Activated T-helper 1 cell treated with anti-CD3 and anti-CD28 coated beads, Interleukin-2, amount 50 U/mL, for 16 hours (primary cell): ENCODE data around the gene LTA.

Source experiments
- DNase-seq, 2 donors: peaks; one replicate each; pipeline ENCODE4 v3.0.0-alpha.2; 2020; ENCODE audit warnings: low read depth in 1 of 2, low spot score in 1 of 2

LTA gene, protein sequence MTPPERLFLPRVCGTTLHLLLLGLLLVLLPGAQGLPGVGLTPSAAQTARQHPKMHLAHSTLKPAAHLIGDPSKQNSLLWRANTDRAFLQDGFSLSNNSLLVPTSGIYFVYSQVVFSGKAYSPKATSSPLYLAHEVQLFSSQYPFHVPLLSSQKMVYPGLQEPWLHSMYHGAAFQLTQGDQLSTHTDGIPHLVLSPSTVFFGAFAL

GRCh38 chr6:31572041-31572911 is at the start of gene LTA:
Gene LTA, plus strand, starts transcription at chr6:31572289. Its CDS starts 454 bp downstream, at chr6:31572743.
- DNase-seq, result peak; percentile 57 to 66

DNA sequence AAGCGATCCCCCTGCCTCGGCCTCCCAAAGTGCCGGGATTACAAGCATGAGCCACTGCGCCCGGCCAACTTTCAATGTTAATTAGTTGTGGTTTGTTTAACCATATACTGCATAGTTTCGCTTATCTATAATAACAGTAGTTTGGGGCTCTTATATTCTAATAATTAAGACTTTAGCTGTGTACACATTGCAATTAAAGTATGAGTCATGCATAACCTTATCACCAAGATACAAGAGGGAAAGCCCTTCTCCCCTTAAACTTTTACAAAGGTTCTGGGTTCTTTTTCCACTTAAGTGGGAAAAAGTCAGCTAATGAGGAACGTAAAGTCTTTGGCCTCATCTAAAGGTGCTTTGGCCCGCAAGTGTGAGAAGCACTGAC is 46.5 kb upstream of the LTA start:
- DNase-seq, result no peak

DNA sequence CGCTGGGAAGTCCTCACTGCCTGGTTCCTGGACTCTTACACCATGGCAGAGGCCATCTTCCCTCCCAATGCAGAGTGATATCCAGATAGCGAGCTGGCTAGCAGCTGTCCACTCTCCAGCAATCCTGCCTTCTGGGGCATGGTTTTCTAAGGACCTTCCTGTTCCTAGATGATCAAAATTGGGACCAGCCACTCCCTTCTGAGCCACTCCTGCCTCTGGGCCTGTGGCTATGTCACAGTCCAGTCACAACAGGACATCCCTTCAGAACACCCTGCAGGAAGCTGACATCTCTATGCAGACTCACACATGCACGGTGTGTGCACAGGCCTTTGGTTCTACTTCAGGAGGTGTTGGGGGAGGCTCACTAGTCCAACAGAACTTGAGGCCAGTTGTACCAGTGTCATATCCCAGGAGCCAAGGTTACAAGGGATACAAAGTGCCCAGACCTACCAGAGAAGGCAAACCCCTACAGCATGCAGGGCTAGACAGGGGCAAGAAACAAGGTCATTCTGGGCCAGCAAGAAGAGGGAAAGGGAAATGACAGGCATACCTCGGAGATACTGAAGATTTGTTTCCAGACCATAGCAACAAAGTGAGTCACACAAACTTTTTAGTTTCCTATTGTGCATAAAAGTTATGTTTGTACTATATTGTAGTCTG is 46.0 kb upstream of the LTA start:
- DNase-seq, result no peak

DNA sequence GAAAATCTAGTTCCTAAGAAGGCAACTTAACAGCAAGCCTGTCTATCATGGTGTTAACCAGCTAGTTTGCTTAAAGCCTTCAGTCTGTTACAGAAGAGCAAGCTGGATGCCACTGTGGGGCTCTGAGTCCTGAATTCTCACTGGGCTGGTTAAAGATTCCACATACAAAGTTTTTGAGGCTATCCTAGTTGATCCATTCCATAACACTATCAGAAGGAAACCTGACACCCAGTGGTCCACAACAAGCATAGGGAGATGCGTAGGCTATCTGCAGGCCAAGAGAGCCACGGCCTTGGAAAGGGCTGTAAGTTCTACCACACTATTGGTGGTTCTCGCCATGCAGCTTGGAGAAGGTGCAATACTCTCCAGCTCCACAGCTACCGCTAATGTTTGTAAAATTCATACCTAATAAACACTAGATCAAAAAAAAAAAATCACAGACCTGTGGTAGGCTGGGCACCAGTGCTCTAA is 43.7 kb upstream of the LTA start:
- no peak for DNase-seq

DNA sequence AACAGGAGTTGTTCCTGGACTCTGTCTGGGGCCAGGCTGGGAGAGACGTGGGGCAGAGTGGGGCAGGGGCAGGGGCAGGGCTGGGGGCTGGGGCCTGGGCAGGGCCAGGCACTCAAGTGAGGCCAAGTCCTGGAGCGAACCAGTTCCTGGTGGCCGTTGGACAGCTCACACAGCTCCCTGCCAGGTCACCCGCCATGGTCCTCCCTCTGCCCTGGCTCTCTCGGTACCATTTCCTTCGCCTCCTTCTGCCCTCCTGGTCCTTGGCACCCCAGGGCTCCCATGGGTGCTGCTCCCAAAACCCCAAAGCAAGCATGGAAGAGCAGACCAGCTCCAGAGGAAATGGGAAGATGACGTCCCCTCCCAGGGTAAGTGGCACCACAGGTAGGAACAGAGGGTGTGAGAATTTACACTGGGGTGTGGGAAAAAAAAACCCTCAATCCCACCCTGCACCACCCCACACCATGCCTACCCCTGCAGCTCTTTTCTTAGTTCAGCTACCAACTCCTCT is 43.2 kb upstream of the LTA start, which contains the start of gene MCCD1:
TSS of gene MCCD1 (plus strand) at position 142 of the 508 bp plus-strand sequence. CDS start at position 195, 53 bp downstream.
- no peak for DNase-seq

DNA sequence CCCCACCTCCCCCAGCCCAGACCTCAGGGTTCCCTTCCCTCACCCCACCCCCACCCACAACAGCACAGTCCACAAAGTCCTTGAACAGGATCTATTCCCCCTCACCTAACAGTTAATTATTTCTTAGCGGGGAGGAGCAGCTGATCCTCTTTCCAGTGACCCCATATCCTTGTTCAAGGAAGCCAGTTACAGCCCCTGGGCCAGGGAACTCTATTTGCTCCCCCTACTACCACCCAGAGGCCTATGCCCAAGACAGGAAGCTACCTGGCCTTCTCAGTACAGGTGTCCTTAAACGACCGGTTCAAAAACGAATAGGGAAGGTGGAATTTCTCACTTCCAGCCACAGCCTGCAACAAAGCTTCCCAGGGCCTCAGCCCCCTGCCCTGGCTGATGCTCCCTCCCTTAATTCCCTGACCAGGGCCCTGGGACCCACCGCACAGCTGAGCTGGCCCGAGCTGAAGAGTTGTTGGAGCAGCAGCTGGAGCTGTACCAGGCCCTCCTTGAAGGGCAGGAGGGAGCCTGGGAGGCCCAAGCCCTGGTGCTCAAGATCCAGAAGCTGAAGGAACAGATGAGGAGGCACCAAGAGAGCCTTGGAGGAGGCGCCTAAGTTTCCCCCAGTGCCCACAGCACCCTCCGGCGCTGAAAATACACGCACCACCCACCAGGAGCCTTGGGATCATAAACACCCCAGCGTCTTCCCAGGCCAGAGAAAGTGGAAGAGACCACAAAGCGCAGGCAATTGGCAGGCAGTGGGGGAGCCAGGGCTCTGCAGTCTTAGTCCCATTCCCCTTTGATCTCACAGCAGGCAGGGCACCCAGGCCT is 42.5 kb upstream of the LTA start:
- DNase-seq, result no peak

- DNase-seq, result no peak
These were observed 41.4 kb upstream of the LTA start for GRCh38 chr6:31530659-31531058.

GRCh38 chr6:31531162-31531561 is 40.9 kb upstream of the LTA start:
- no peak for DNase-seq

DNA sequence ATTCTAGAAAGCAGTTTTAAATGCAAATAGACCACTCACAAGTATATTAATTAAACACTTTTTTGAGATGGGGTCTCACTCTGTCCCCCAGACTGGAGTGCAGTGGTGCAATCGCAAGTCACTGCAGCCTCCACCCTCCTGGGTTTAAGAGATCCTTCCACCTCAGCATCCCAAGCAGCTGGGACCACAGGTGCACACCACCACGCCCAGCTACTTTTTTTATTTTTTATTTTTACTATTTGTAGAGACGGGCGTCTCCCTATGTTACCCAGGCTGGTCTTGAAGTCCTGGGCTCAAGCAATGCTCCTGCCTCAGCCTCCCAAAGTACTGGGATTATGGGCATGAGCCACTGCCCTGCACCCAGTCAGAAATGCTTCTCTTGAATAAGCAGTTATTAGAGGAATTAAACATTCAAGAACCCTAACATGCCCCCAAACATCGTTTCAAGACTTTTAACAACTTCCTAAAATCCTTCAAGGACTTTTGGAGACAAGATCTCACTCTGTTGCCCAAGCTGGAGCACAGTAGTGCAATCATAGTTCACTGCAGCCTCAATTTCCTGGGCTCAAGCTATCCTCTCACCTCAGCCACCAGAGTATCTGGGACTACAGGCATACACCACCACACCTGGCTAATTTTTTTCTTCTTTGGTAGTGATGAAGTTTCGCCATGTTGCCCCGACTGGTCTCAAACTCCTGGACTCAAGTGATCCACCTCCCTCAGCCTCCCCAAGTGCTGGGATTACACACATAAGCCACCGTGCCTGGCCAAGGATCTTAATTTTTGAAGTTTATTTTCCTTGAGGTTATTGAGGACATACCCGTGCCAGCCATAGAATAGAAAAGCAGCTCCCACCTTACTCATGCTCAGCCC is 40.1 kb upstream of the LTA start:
- no peak for DNase-seq

DNA sequence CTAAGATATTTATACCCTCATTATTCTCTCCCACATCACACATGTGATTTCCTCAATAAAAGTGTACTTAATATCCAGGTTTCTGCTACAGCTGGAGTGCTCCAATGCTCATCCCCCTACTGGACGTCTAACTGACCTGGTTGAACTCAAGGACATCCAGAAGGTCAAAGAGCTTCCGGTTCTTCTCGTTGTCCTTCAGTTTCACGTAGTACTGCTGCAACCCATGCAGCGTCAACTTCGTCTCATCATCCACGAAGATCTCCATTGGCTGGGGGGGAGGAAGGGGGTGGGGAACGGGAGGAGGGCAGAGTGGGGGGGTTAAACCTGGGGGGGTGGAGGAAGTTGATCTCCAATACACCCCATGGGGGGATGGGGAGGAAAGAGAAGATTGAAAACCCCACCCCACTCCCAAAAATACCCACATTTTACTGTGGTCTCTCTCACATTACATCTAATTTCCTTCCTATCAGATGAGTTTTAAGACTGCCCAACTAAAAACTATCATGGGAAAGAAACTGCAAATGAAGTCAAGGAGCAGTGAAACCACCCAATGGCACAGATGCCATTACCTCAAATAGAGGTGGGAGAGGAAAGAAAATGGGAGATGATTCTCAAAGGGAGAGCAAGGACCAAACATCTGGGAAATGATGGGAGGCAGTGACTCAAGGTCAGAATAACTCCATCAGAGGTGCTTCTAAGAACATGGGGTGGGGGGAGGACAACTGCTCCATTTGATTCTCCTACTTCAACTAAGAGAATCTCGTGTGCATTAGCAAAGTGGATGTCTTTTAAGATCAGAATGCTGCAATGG is 39.2 kb upstream of the LTA start:
- DNase-seq, result no peak

GRCh38 chr6:31533455-31533841 is 38.6 kb upstream of the LTA start:
- DNase-seq, result no peak

- DNase-seq, result no peak
These were observed 38.1 kb upstream of the LTA start for GRCh38 chr6:31534011-31534410.

- no peak for DNase-seq
These were observed 37.5 kb upstream of the LTA start for GRCh38 chr6:31534521-31535040.

DNA sequence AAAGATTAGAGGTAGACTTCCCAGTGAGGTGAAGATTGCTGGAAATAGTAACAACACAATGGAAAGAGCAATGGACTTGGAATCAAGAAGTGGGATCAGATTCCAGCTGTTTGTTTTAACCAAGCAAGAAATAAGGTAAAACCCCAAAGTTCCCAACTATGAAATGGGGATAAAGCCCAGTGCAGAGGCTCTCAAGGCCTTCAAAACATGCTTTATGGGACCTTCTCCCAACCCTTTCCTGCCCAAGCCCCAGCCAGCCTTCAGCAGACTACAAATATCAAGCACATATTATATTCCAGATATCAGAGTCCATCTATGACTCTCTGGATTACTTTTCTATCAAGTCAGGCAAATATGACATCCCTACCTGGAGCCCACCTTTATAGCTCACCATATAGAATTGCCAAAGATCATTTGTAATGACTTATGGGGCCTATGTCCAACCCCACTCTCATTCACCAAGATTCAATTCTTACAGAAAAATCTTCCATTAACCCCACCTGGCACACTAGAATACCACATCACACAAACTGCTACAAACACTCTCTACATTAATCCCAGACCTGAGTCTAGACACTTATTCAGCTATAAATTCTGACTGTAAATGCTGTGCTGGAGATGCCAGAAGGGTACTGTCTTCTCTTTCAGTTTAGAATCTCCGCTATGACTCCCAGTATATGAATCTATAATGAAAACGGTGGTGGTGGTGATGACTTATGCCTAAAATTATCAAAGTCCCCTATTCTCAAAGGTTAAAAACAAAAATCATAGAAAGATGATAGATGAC is 36.4 kb upstream of the LTA start:
- DNase-seq, result no peak

DNA sequence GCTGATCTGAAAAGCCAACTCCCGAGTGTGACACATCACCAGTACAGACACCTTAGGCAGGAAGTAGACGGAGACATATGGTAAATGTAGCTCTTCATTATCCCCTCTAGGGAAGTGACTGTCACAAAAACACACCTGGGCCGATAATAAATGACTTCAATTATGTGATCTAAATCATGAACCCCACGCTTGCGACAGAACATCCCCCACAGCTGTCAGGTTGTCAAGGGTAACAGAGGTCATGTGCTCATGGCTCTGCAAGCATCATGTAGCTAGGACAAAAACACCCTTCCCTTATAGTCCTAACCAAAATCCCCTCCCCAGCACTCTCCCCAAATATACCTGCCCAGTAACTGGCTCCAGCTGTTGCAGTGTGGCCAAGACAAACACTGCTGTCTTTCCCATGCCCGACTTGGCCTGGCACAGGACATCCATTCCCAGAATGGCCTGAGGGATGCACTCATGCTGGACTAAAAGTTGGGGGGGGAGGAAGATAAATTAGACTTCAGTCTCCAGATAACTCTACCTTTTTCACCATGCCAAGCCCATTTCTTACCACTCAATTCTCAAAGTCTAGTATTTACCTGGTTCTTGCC is 33.2 kb upstream of the LTA start:
- DNase-seq, result no peak

- DNase-seq, result no peak
These were observed 31.4 kb upstream of the LTA start for GRCh38 chr6:31540640-31541039.

DNA sequence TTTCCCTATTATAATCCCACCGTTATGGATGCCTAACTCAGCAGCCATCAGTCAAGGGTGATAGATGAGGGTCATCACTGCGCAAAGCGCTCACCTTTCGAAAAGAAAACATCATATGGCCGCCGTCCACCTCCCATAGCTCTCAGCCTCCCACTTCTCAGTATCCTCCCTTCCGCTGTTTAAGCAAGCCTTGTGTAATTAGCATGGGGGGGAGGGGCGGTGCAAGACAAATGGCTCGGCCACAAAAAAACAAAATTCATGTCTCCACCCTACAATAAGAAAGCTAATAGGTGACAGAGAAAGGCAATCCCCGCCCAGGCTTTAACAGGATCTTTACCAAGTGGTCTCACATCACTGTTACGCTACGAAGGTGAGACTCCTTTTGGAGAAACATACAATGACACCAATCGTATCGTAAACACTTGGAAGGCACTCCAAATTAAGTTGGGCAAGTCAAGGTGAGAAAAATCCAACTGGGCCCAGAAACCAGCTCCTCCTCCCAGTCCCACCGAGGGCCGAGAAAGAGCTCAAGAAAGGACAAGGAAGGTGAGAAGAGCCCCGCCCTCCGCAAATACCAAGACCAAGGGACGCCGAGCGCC is 30.9 kb upstream of the LTA start:
- peak; percentile 38 to 41 for DNase-seq
